Measurements from ENCODE around the gene PRF1.
"Not testable (repeated sequence)": the region's sequence is repeated elsewhere in the genome, so short reads cannot be mapped to it uniquely, and the experiment has no call there.

Gene PRF1

GRCh38 chr10:70602665-70603448 is at the start of gene PRF1:
Gene PRF1 (minus strand): TSS chr10:70602741. CDS start chr10:70600902, 1,839 bp downstream.
- DNase-seq (ENCODE audit: low spot score), result peak; percentile 83

DNA sequence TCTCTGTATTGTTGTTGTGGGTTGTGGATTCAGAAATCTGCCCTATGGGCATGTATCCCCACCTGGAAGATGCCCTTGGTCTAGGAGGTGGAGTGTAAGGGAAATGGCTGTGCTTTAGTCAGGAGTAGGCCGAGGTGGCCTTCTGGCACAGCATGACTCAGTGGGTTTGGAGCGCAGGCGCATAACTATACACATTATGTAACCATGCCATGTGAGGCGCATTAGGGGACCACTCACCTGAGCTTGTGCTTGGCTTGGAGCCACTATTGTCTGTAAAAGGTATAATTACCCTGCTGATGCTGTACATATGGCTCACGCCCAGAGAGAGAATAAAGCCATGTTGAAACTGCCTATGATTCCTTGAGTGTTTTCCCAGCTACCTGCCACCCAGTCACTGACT is 49.1 kb upstream of the PRF1 start:
- DNase-seq (ENCODE audit: low spot score), result no peak

GRCh38 chr10:70650718-70651117 is 48.2 kb upstream of the PRF1 start:
- no peak for DNase-seq (ENCODE audit: low spot score)

GRCh38 chr10:70650104-70650503 is 47.6 kb upstream of the PRF1 start:
- no peak for DNase-seq (ENCODE audit: low spot score)

- peak; percentile 72 for DNase-seq (ENCODE audit: low spot score)
Measured at GRCh38 chr10:70649526-70649925, 47.0 kb upstream of the PRF1 start.

DNA sequence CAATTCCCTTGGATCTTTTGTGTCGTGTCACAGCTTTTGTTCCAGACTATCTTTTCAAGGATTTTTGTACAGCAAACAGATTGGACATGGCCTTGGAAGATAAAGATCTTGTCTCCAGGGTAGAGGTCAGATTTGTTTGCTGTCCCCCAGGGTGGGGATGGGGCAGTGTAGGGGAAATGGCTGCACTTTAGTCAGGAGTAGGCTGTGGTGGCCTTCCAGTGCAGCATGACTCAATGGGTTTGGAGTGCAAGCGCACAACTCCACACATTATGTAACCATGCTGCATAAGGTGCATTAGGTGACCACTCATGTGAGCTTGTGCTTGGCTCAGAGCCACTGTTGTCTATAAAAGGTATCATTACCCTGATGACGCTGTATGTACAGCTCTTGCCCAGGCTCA is 45.9 kb upstream of the PRF1 start:
- DNase-seq (ENCODE audit: low spot score), result no peak

- no peak for DNase-seq (ENCODE audit: low spot score)
Measured at GRCh38 chr10:70647086-70647485, 44.5 kb upstream of the PRF1 start.

DNA sequence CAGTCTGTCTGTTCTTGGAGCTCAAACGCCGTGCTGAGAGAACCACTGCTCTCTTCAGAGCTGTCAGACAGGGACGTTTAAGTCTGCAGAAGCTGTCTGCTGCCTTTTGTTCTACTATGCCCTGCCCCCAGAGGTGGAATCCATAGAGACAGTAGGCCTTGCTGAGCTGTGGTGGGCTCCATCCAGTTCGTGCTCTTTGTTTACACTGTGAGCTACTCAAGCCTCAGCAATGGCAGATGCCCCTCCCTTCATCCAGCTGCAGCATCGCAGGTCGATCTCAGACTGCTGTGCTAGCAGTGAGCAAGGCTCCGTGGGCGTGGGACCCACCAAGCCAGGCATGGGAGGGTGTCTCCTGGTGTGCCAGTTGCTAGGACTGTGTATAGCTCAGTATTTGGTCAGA is 42.4 kb upstream of the PRF1 start:
- DNase-seq (ENCODE audit: low spot score), result not testable (repeated sequence)

- DNase-seq (ENCODE audit: low spot score), result not testable (repeated sequence)
Measured at GRCh38 chr10:70643272-70643671, 40.7 kb upstream of the PRF1 start.

DNA sequence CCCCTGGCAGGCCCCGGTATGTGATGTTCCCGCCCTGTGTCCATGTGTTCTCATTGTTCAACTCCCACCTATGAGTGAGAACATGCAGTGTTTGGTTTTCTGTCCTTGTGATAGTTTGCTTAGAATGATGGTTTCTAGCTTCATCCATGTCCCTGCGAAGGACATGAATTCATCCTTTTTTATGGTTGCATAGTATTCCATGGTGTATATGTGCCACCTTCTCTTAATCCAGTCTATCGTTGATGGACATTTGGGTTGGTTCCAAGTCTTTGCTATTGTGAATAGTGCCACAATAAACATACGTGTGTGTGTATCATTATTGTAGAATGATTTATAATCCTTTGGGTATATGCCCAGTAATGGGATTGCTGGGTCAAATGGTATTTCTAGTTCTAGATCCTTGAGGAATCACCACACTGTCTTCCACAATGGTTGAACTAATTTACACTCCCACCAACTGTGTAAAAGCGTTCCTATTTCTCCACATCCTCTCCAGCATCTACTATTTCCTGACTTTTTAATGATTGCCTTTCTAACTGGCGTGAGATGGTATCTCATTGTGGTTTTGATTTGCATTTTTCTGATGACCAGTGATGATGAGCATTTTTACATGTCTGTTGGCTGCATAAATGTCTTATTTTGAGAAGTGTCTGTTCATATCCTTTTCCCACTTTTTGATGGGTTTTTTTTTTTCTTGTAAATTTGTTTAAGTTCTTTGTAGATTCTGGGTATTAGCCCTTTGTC is 37.3 kb upstream of the PRF1 start:
- not testable (repeated sequence) for DNase-seq (ENCODE audit: low spot score)

DNA sequence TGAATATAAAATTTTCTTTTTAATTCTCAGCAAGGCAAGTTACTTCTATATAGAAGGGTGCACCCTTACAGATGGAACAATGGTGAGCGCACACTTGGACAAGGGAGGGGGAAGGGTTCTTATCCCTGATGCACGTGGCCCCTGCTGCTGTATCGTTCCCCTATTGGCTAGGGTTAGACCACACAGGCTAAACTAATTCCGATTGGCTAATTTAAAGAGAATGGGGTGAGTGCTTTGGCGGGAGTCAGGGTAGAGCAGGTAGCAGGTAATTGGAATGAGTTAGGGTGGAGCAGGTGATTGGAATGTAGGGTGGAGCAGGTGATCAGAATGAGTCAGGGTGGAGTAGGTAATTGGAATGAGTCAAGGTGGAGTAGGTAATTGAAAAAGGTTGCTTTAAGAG is 32.0 kb upstream of the PRF1 start:
- peak; percentile 71 for DNase-seq (ENCODE audit: low spot score)

GRCh38 chr10:70634011-70634410 is 31.5 kb upstream of the PRF1 start:
- peak; percentile 69 for DNase-seq (ENCODE audit: low spot score)

DNA sequence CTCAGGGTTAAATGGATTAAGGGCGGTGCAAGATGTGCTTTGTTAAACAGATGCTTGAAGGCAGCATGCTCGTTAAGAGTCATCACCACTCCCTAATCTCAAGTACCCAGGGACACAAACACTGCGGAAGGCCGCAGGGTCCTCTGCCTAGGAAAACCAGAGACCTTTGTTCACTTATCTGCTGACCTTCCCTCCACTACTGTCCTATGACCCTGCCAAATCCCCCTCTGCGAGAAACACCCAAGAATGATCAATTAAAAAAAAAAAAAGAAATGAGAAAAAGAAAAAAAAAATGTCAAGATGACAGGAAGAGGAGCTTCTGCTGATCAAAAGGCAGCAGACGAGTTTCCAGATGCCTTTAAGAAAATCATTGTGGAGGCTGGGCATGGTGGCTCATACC is 29.2 kb upstream of the PRF1 start:
- DNase-seq (ENCODE audit: low spot score), result not testable (repeated sequence)

- DNase-seq (ENCODE audit: low spot score), result no peak
Measured at GRCh38 chr10:70629338-70629737, 26.8 kb upstream of the PRF1 start.

DNA sequence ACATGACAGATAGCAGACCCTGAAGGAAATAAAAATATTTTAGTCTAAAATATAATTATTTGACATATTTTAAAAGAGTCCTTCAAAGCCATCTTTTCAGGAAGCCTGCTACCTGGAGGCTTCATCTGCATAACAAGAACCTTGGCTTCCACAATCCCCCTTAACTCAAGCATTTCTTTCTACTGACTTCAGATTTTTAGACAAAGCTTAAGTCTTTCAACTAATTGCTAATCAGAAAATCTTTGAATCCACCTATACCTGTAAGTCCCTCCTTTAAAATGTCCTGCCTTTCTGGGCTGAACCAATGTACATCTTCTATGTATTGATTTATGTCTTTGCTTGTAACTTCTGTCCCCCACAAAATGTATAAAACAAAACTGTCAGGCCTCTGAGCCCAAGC is 23.5 kb upstream of the PRF1 start:
- no peak for DNase-seq (ENCODE audit: low spot score)

DNA sequence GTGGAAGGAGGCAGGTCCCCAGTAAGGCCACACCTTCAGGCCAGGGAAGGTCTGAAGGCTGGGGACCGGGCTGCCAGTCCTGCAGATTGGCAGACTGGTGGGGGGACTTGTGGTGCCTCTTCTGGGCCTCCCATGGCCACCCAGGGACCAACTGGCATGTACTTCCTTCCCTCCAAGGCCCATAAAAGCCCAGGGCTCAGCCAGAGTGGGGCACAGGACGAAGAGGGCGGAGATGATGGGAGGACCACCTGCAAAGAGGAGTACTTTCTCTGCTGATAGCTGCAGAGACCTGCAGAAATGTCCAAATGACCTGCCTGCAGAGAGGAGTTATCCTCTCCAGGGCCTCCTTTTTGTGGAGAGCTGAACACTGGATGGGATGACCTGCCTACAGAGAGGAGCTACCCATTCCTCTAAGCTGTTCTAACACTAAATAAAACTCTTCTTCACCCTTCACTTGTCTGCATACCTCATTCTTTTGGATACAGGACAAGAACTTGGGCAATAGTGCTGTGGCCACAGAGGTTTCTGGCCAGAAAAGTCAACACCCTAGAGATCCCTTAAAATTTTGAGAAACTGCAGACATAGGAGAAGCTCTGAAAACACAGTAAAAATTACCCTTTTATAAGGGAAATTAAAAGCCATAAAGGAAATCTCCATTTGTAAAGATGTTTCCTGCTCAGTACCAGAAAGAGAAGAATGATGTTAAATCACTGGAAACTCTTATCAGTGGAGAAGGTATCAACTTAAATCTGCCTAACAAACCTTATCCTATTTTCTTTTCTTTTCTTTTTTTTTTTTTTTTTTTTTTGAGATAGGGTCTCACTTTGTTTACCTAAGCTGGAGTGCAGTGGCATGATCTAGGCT is 20.7 kb upstream of the PRF1 start:
- no peak for DNase-seq (ENCODE audit: low spot score)

DNA sequence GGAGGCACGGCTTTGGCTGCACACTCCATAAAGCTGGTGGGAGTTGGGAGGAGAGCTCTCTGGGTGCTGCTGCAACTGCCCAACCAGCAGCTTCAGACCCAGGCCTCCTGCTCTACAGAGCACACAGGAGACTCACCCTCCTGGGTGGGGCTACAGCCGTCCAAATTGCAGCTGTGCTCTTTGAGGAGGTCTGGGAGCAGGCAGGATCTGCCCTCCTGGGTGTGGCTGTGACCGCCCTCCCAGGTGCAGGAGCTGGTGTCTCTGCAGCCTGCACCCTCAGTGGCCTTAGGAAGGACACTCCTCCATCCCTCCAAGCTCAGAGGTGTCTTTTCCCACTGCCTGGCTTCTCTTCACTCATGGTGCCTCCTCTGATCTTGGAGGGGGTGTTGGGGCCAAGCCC is 20.0 kb upstream of the PRF1 start:
- peak; percentile 59 for DNase-seq (ENCODE audit: low spot score)

DNA sequence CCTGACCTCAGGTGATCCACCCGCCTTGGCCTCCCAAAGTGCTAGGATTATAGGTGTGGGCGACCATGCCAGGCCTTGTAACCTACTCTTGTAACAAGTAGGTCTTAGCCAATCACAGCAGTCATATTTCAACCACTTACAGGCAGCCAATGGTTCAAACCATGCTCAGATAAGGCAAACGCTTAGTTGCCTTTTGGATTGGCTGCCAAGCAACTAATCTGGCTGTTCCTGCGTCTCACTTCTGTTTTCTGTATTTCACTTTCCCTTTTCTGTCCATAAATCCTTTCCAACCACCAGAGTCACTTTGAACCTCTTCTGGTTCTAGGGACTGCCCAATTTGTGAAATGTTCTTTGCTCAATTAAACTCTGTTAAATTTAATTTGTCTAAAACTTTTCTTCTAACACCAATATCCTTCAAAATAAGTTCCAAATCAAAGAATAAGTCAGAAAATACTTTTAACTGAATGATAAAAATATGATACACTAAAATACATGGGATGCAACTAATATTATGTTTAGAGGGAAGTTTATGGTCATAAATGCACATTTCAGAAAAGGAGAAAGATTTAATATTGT is 19.1 kb upstream of the PRF1 start:
- no peak for DNase-seq (ENCODE audit: low spot score)

- no peak for DNase-seq (ENCODE audit: low spot score)
Measured at GRCh38 chr10:70620020-70620289, 17.4 kb upstream of the PRF1 start.

DNA sequence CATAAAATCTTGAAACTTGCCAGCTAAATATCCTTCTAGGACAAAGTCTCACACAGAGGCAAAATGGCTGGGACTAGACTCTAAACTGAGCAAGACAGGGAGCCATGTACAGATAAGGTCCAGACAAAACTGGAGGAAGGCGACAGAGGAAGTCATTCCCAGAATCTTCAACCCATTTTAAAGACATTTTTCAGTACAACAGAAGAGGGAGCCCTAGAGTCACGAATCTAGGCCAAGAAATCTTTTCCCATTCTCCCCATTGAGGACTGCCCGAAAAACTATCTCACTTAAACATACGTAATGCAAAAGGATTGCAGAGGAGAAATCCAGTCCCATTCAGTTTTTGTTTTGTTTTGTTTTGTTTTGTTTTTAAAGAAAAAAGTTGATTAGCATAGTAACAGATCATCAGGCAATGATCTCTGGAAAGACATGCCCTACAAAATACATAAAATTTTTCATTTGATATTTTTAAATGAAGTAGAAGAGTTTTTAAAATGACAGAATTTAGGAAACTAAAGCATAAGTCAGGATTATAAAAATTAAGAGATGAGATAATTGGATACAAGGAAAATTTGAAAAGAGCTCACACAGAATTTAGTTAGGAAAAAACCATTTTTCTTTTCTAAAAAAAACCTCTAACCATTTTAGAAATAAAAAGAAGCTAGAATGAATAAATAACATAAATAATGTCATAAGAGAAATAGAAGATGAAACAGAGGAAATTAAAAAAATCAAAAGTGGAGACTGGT is 16.9 kb upstream of the PRF1 start:
- peak; percentile 37 for DNase-seq (ENCODE audit: low spot score)

DNA sequence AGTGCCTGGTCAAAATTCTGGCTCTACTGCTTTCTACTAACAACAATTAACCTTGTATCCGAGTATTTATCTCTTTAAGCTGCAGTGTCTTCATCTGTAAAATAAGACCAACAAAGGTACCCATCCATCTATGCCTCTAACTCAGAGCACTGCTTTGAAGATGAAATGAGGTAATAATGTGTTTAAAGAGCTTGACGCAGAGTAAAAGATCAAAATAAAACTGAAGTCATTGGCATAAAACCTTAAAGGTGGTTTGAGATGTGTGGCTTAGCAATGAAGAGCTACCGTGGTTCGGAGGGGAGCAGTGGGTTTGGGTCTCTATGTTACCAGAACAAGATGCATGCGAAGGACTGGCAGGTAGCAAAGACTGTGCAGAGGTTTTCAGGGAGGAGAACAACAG is 16.1 kb upstream of the PRF1 start:
- no peak for DNase-seq (ENCODE audit: low spot score)
